ENCODE results near the gene FAM228A.

DNA sequence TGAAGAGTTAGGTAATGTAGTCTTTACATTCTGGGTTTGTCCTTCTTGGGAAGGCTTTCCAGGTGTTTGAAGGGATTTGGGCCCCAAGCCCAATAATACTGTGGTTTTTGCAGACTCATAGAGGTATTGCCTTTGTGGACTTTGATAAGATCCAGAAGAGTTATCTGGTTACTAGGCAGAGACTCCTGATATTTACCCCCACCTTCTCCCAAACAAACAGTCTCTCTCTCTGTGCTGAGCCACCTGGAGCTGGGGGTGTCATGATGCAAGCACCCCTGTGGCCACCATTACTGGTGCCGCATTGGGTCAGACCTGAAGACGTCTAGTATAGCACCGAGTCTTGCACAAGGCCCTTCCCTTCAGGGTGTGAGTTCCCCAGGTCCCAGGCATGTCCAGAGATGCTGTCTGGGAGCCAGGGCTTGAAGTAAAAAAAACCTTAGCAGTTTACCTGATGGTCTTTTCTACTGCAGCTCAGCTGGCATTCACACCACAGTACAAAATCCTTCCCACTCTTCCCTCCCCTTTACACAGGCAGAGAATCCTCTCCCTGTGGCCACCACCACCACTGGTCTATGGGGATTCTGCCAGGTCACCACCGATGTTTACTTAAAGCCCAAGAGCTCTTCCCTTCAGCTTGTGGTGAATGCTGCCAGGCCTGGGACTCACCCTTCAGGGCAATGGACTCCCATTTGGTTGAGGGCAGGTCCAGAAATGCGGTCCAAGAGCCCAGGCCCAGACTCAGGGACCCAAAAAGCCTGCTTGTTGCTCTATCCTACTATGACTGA, 22.2 kb upstream of the FAM228A start:
- TF ChIP-seq, protein P1, sequence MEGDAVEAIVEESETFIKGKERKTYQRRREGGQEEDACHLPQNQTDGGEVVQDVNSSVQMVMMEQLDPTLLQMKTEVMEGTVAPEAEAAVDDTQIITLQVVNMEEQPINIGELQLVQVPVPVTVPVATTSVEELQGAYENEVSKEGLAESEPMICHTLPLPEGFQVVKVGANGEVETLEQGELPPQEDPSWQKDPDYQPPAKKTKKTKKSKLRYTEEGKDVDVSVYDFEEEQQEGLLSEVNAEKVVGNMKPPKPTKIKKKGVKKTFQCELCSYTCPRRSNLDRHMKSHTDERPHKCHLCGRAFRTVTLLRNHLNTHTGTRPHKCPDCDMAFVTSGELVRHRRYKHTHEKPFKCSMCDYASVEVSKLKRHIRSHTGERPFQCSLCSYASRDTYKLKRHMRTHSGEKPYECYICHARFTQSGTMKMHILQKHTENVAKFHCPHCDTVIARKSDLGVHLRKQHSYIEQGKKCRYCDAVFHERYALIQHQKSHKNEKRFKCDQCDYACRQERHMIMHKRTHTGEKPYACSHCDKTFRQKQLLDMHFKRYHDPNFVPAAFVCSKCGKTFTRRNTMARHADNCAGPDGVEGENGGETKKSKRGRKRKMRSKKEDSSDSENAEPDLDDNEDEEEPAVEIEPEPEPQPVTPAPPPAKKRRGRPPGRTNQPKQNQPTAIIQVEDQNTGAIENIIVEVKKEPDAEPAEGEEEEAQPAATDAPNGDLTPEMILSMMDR (IDR thresholded peaks at IDR 0.05), result no peak
- TF ChIP-seq POLR2A (IDR thresholded peaks at IDR 0.05), result no peak

All from heart left ventricle (tissue), 13 donors.